GM12878 (cell line): ENCODE results near the gene FSTL4. TPM values are rescaled to one million over a fixed set of nuclear protein-coding genes. Genes with fewer than 3 reads are reported as not detected.

ENCODE experiments used
- ATAC-seq: fragments of 200-7000 bp; cut with Tn5 transposase; 3 replicates; pipeline ENCODE4 v1.9.1; 2020; ENCODE audit warnings: mild to moderate bottlenecking, moderate library complexity
- BruUV-seq: library from RNA; stranded (reverse); fragments of 400-500 nt; replicated peaks from 2 replicates; lab custom pipeline; 2021; lab: Mats Ljungman, UMichigan
- CTCF ChIA-PET: fragments of 300-600 bp; sonication (Branson Sonifier 250); formaldehyde crosslinking; extraction: SDS; loops from one replicate; lab custom pipeline; 2021; ENCODE audit warnings: inconsistent platforms; lab: Yijun Ruan, JAX
- POLR2A ChIA-PET: fragments of 350-600 bp; formaldehyde crosslinking; extraction: SDS; loops from one replicate; lab custom pipeline; 2021; ENCODE audit warnings: inconsistent platforms; lab: Charles Lee
- RAD21 ChIA-PET: fragments of 300-600 bp; sonication (Branson Sonifier 250); formaldehyde crosslinking; loops from one replicate; lab custom pipeline; 2023; ENCODE audit warnings: antibody characterized with exemption; ENCODE audit not compliant: unreplicated experiment; lab: Charles Lee
- SMC1A ChIA-PET: fragments of 300-600 bp; sonication (Branson Sonifier 250); formaldehyde crosslinking; loops from one replicate; lab custom pipeline; 2023; ENCODE audit not compliant: unreplicated experiment, uncharacterized antibody; lab: Charles Lee
- DNase-seq: peaks from one replicate; pipeline ENCODE4 v3.0.0-alpha.2; 2011; ENCODE audit warnings: low read depth, low spot score
- FAIRE-seq: peaks from 3 replicates; lab custom pipeline; 2011; peaks lifted over from hg19 to GRCh38; lab: Jason Lieb, UNC
- H2AFZ ChIP-seq: 2 replicates; pipeline ENCODE4 v1.6.0; 2011; ENCODE audit warnings: low read depth, low read length, control low read depth; ENCODE audit not compliant: control insufficient read depth
- H3K27ac ChIP-seq: 2 replicates; pipeline ENCODE4 v1.5.1; 2011; ENCODE audit warnings: control low read depth; ENCODE audit not compliant: control insufficient read depth, insufficient read depth
- H3K27me3 ChIP-seq, 2 experiments: replicated peaks in 1 of 2; 2 replicates each; pipeline versions ENCODE4 v1.6.0 to v1.6.1; 2011; ENCODE audit warnings: low read length in 1 of 2; ENCODE audit not compliant: control insufficient read depth in 2 of 2, insufficient read depth in 2 of 2
- H3K36me3 ChIP-seq, 2 experiments: 2 replicates each; pipeline ENCODE4 v1.5.1; 2011; ENCODE audit warnings: low read length in 1 of 2; ENCODE audit not compliant: control insufficient read depth in 2 of 2, insufficient read depth in 2 of 2
- H3K4me1 ChIP-seq: 2 replicates; pipeline ENCODE4 v1.6.1; 2011; ENCODE audit warnings: mild to moderate bottlenecking, low read length, moderate library complexity, mixed read lengths; ENCODE audit not compliant: control insufficient read depth, insufficient read depth
- H3K4me2 ChIP-seq: 2 replicates; pipeline ENCODE4 v1.6.0; 2011; ENCODE audit warnings: control low read depth; ENCODE audit not compliant: control insufficient read depth, insufficient read depth
- H3K4me3 ChIP-seq: fragments of 200-600 bp; sonication (generic); 2 replicates; pipeline ENCODE4 v1.5.1; 2016
- H3K79me2 ChIP-seq: 2 replicates; pipeline ENCODE4 v1.6.0; 2011; ENCODE audit warnings: low read length; ENCODE audit not compliant: control insufficient read depth, insufficient read depth
- H3K9ac ChIP-seq: 2 replicates; pipeline ENCODE4 v1.8.0; 2011; ENCODE audit warnings: low read length, control low read depth, mixed read lengths; ENCODE audit not compliant: control insufficient read depth, insufficient read depth
- H3K9me3 ChIP-seq: replicated peaks from 3 replicates; pipeline ENCODE4 v1.5.1; 2011; ENCODE audit warnings: mild to moderate bottlenecking, low read length; ENCODE audit not compliant: control insufficient read depth, insufficient read depth
- H4K20me1 ChIP-seq: 2 replicates; pipeline ENCODE4 v1.6.0; 2011; ENCODE audit not compliant: control insufficient read depth, insufficient read depth
- CREB1 ChIP-seq: IDR thresholded peaks from 2 replicates; pipeline ENCODE4 v1.6.1; 2012; ENCODE audit warnings: low read depth, mild to moderate bottlenecking, inconsistent platforms
- EGR1 ChIP-seq, 2 experiments: IDR thresholded peaks; 1 replicate in 1 of 2; 2 replicates in 1 of 2; pipeline ENCODE4 v1.6.1; 2011 to 2012; ENCODE audit warnings: low read depth in 2 of 2, low read length in 2 of 2, borderline replicate concordance in 1 of 2, mild to moderate bottlenecking in 1 of 2, moderate library complexity in 1 of 2
- SP1 ChIP-seq: IDR thresholded peaks from one replicate; pipeline ENCODE4 v1.6.1; 2011; ENCODE audit warnings: low read depth, low read length
- STAT1 ChIP-seq: fragments of 450-650 bp; conservative IDR thresholded peaks from 2 replicates; pipeline ENCODE4 v1.6.1; 2014; ENCODE audit warnings: antibody characterized with exemption, mild to moderate bottlenecking
- SUZ12 ChIP-seq: fragments of 200-600 bp; sonication (generic); IDR thresholded peaks from one replicate; pipeline ENCODE4 v1.6.1; 2018; ENCODE audit warnings: antibody characterized with exemption, mild to moderate bottlenecking; ENCODE audit not compliant: unreplicated experiment
- WGBS: methylation state at CpG from one replicate; pipeline ENCODE4 v1.1.6; 2016; ENCODE audit warnings: low lambda C conversion rate; ENCODE audit not compliant: insufficient replicate concordance, insufficient coverage; ENCODE audit errors: missing lambda C conversion rate; 5-methylcytosine and 5-hydroxymethylcytosine counted together
- in situ Hi-C: fragments of 300-500 bp; cut with MboI; formaldehyde crosslinking; loops from 9 replicates; pipeline ENCODE4 v1.14.3; 2018; ENCODE audit warnings: mixed read lengths
- intact Hi-C: fragments of 100-400 bp; cut with micrococcal nuclease; formaldehyde crosslinking; loops from one replicate; pipeline ENCODE4 v1.14.2; 2022; ENCODE audit not compliant: unreplicated experiment
- polyA plus RNA-seq, 11 experiments: library from polyadenylated mRNA; depleted of rRNA in 4 of 11; unstranded in 6 of 11; stranded (reverse) in 5 of 11; fragments of >200 nt; fragmentation: Nextera tagmentation in 4 of 11; fragmentation: Illumina TruSeq in 1 of 11; extraction: Ambion mirVana in 4 of 11; extraction: Trizol in 1 of 11; gene quantifications; 1 replicate in 1 of 11; 2 replicates in 10 of 11; pipeline versions ENCODE4 v1.2.1 to v1.2.3, GENCODE V29; 2011 to 2016; ENCODE audit warnings: inconsistent platforms in 2 of 11, missing spikeins in 2 of 11, low read depth in 1 of 11
- total RNA-seq, 4 experiments: library from RNA; depleted of rRNA in 3 of 4; stranded (reverse); fragments of >200 nt in 3 of 4; fragmentation: Illumina TruSeq in 1 of 4; extraction: Trizol in 1 of 4; gene quantifications; 2 replicates each; pipeline versions ENCODE4 v1.2.1 to v1.2.3, GENCODE V29; 2013 to 2021
- TF ChIP-seq, protein P1 (sequence below): IDR thresholded peaks from 2 replicates; pipeline ENCODE4 v1.6.1; 2011; ENCODE audit warnings: borderline replicate concordance, low read depth, mild to moderate bottlenecking, moderate library complexity, low read length; ENCODE audit not compliant: insufficient read depth, poor library complexity, severe bottlenecking
- TF ChIP-seq, protein P2 (sequence below): IDR thresholded peaks from 2 replicates; pipeline ENCODE4 v1.6.1; 2012; ENCODE audit warnings: improper control_type of control experiment, low read depth, low read length; ENCODE audit not compliant: insufficient replicate concordance

FSTL4 gene
- total and polyA plus RNA-seq, 10 of the 15 experiments (the other 5 are each of a cell fraction or from before 2014, with no cell fraction given), result 0.01 to 0.79 (median 0.21) TPM; not detected in 6

DNA sequence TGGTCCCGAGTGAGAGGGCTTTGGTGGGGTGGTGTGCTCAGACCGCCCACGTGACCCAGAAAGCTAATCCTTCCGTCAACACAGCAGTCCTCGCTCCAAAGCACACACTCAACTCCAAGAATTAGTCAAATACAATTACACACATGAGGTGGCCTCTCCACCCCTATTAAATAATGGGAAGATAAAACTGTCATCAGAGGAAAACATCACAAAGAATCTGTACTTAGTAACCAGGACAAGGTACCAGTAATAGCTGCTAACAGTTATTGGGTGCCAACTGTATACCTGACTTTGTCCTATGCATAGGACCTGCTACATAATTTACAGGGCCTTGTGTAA lies 337.8 kb downstream of the FSTL4 start:
- TF ChIP-seq EGR1 (IDR thresholded peaks at IDR 0.05; ENCODE audit: borderline replicate concordance in 1 of 2, low read depth in 2 of 2, low read length in 2 of 2), result no peak
- no peak for TF ChIP-seq STAT1
- TF ChIP-seq, protein P1, sequence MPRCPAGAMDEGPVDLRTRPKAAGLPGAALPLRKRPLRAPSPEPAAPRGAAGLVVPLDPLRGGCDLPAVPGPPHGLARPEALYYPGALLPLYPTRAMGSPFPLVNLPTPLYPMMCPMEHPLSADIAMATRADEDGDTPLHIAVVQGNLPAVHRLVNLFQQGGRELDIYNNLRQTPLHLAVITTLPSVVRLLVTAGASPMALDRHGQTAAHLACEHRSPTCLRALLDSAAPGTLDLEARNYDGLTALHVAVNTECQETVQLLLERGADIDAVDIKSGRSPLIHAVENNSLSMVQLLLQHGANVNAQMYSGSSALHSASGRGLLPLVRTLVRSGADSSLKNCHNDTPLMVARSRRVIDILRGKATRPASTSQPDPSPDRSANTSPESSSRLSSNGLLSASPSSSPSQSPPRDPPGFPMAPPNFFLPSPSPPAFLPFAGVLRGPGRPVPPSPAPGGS, result no peak
- no peak for TF ChIP-seq CREB1
- TF ChIP-seq, protein P2, sequence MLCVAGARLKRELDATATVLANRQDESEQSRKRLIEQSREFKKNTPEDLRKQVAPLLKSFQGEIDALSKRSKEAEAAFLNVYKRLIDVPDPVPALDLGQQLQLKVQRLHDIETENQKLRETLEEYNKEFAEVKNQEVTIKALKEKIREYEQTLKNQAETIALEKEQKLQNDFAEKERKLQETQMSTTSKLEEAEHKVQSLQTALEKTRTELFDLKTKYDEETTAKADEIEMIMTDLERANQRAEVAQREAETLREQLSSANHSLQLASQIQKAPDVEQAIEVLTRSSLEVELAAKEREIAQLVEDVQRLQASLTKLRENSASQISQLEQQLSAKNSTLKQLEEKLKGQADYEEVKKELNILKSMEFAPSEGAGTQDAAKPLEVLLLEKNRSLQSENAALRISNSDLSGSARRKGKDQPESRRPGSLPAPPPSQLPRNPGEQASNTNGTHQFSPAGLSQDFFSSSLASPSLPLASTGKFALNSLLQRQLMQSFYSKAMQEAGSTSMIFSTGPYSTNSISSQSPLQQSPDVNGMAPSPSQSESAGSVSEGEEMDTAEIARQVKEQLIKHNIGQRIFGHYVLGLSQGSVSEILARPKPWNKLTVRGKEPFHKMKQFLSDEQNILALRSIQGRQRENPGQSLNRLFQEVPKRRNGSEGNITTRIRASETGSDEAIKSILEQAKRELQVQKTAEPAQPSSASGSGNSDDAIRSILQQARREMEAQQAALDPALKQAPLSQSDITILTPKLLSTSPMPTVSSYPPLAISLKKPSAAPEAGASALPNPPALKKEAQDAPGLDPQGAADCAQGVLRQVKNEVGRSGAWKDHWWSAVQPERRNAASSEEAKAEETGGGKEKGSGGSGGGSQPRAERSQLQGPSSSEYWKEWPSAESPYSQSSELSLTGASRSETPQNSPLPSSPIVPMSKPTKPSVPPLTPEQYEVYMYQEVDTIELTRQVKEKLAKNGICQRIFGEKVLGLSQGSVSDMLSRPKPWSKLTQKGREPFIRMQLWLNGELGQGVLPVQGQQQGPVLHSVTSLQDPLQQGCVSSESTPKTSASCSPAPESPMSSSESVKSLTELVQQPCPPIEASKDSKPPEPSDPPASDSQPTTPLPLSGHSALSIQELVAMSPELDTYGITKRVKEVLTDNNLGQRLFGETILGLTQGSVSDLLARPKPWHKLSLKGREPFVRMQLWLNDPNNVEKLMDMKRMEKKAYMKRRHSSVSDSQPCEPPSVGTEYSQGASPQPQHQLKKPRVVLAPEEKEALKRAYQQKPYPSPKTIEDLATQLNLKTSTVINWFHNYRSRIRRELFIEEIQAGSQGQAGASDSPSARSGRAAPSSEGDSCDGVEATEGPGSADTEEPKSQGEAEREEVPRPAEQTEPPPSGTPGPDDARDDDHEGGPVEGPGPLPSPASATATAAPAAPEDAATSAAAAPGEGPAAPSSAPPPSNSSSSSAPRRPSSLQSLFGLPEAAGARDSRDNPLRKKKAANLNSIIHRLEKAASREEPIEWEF, result no peak
- no peak for TF ChIP-seq SUZ12
- TF ChIP-seq SP1, result no peak
- Histone ChIP-seq H3K9ac (no peak overlapping the region), H3K27ac (no peak overlapping the region), H3K79me2 (no peaks in the 10 kb centered on the region), H3K4me3 (no peak overlapping the region), H3K9me3 (no peaks in the 10 kb centered on the region), H4K20me1 (no peaks in the 10 kb centered on the region), H3K4me1 (no peaks in the 10 kb centered on the region), H2AFZ (no peak overlapping the region), H3K4me2 (no peak overlapping the region), H3K36me3 (no peaks in the 10 kb centered on the region), H3K27me3 (no peaks in the 10 kb centered on the region)
- 0 out of 3 replicates have a peak, but pooled peaks have one; percentile 14 for ATAC-seq
- ChIA-PET CTCF (interaction anchor here (1.2 kb wide), 1 partner anchor 13 kb away, joined by 3 read pairs; no protein-coding TSS in a partner anchor), POLR2A (no interaction called here), SMC1A (interaction anchor here (1.3 kb wide), 1 partner anchor 8 kb away, joined by 5 read pairs; no protein-coding TSS in a partner anchor), RAD21 (no interaction called here)
- no TSS peak for BruUV-seq
- in situ Hi-C loops (no loop called here), intact Hi-C loops (no loop called here)
- 30% methylated on average over 5 of the region's 5 CpGs for WGBS
- no peak for DNase-seq
- FAIRE-seq, result no peak
